ENCODE results near the gene TKFC. TPM values are rescaled to one million over a fixed set of nuclear protein-coding genes. Genes with fewer than 3 reads are reported as not detected.

TKFC gene
- polyA plus RNA-seq, 1 of the 3 experiments (the other 2 are of a cell fraction) = 72.0 TPM

GRCh38 chr11:61333550-61334433, 764 bp downstream of the TKFC start:
- no peaks in the 10 kb centered on the region for H3K9me3 ChIP-seq
- CTCF ChIA-PET = interaction anchor here (0.8 to 7.9 kb wide), 7 partner anchors 24 to 305 kb away, joined by 3 to 300 read pairs (median 6); partner anchors contain the start of genes CYB561A3, TMEM138 and TMEM216
- peaks cover 42% of the 10 kb centered on the region for H3K79me2 ChIP-seq (ENCODE audit: insufficient read depth)
- peak; percentile 36 for DNase-seq
- peaks cover 11 to 21% of the 10 kb centered on the region in 2 experiments for H3K36me3 ChIP-seq (replicated peaks in 1 of 2; ENCODE audit: control insufficient read depth in 1 of 2, insufficient read depth in 2 of 2, low read length in 1 of 2)
- peak overlapping the region; percentile 96 for H3K4me2 ChIP-seq
- H3F3A ChIP-seq (replicated peaks; ENCODE audit: insufficient read depth) = peaks cover 4% of the 10 kb centered on the region
- peak overlapping the region; percentile 92 to 93 for H3K4me3 ChIP-seq (ENCODE audit: low read depth in 2 of 2, low read length in 1 of 2)
- H3K9ac ChIP-seq = peak overlapping the region; percentile 99
- 34% methylated on average over 16 of the region's 19 CpGs for WGBS (ENCODE audit: low lambda C conversion rate)
- H3K27ac ChIP-seq (ENCODE audit: low read depth in 2 of 2, low read length in 1 of 2) = peak overlapping the region; percentile 74 to 96; a peak in 3 of 4 replicates
- H2AFZ ChIP-seq (ENCODE audit: low read depth) = peak overlapping the region; percentile 84
- TF ChIP-seq FOXM1 (IDR thresholded peaks at IDR 0.05; ENCODE audit: low read depth) = no peak
- TF ChIP-seq FOXJ3 (CRISPR knock-in tag; IDR thresholded peaks at IDR 0.05) = no peak
- TF ChIP-seq MEF2A (IDR thresholded peaks at IDR 0.05; ENCODE audit: borderline replicate concordance, low read depth) = no peak
- no peak for TF ChIP-seq MXI1 (IDR thresholded peaks at IDR 0.05; ENCODE audit: low read depth, low read length)
- POLR2A ChIA-PET = interaction anchor here (0.7 to 4.3 kb wide), 7 partner anchors 11 to 96 kb away, joined by 3 to 48 read pairs (median 4); partner anchors contain the start of genes CPSF7, CYB561A3, SDHAF2 and TMEM138
- no peaks in the 10 kb centered on the region for H3K27me3 ChIP-seq (ENCODE audit: insufficient read depth)
- peaks cover 17 to 40% of the 10 kb centered on the region in 2 experiments for H3K4me1 ChIP-seq (ENCODE audit: control insufficient read depth in 1 of 2, insufficient read depth in 2 of 2, low read depth in 1 of 2, low read length in 1 of 2)
- H3K9me2 ChIP-seq = no peaks in the 10 kb centered on the region
- H4K20me1 ChIP-seq (ENCODE audit: insufficient read depth) = peaks cover 20% of the 10 kb centered on the region

GRCh38 chr11:61334434-61335354, 1.7 kb downstream of the TKFC start:
- H3K4me1 ChIP-seq (ENCODE audit: control insufficient read depth in 1 of 2, insufficient read depth in 2 of 2, low read depth in 1 of 2, low read length in 1 of 2) = peaks cover 17 to 40% of the 10 kb centered on the region in 2 experiments
- H3K79me2 ChIP-seq (ENCODE audit: insufficient read depth) = peaks cover 33% of the 10 kb centered on the region
- no peak overlapping the region for H3K9ac ChIP-seq
- H4K20me1 ChIP-seq (ENCODE audit: insufficient read depth) = peaks cover 20% of the 10 kb centered on the region
- TF ChIP-seq POLR2AphosphoS5 (IDR thresholded peaks at IDR 0.05; ENCODE audit: low read depth, low read length) = no peak
- TF ChIP-seq PBX3 (IDR thresholded peaks at IDR 0.05) = no peak
- TF ChIP-seq YY1 (IDR thresholded peaks at IDR 0.05; ENCODE audit: low read depth) = no peak
- no peak for TF ChIP-seq SIN3A (IDR thresholded peaks at IDR 0.05; ENCODE audit: borderline replicate concordance, low read depth, low read length)
- peak; percentile 30; the same call in 1 of the 2 replicates for TF ChIP-seq FOSL2 (IDR thresholded peaks at IDR 0.05; ENCODE audit: borderline replicate concordance, low read depth)
- TF ChIP-seq FOXM1 (IDR thresholded peaks at IDR 0.05; ENCODE audit: low read depth) = no peak
- TF ChIP-seq FOXJ3 (CRISPR knock-in tag; IDR thresholded peaks at IDR 0.05) = no peak
- TF ChIP-seq ZBTB33 (IDR thresholded peaks at IDR 0.05; ENCODE audit: borderline replicate concordance, low read depth) = no peak
- TF ChIP-seq ELF1 (IDR thresholded peaks at IDR 0.05) = no peak
- no peaks in the 10 kb centered on the region for H3K9me3 ChIP-seq
- POLR2A ChIA-PET = interaction anchor here (0.7 to 4.3 kb wide), 7 partner anchors 10 to 95 kb away, joined by 3 to 48 read pairs (median 4); partner anchors contain the start of genes CPSF7, CYB561A3, SDHAF2 and TMEM138
- DNase-seq = no peak
- no peaks in the 10 kb centered on the region for H3K27me3 ChIP-seq (ENCODE audit: insufficient read depth)
- H2AFZ ChIP-seq (ENCODE audit: low read depth) = no peak overlapping the region
- no peak overlapping the region for H3K4me3 ChIP-seq (ENCODE audit: low read depth in 2 of 2, low read length in 1 of 2)
- H3F3A ChIP-seq (replicated peaks; ENCODE audit: insufficient read depth) = no peaks in the 10 kb centered on the region
- H3K9me2 ChIP-seq = no peaks in the 10 kb centered on the region
- 73% methylated on average over 9 of the region's 16 CpGs for WGBS (ENCODE audit: low lambda C conversion rate)
- CTCF ChIA-PET = interaction anchor here (1.5 to 7.9 kb wide), 8 partner anchors 14 to 111 kb away, joined by 3 to 300 read pairs (median 17); partner anchors contain the start of genes CYB561A3, TMEM138 and TMEM216
- H3K4me2 ChIP-seq = 0 out of 2 replicates have a peak overlapping the region, but pooled peaks have one; percentile 96
- H3K27ac ChIP-seq (ENCODE audit: low read depth in 2 of 2, low read length in 1 of 2) = peak overlapping the region in 1 of 2 experiments; percentile 67; a peak in 2 of 4 replicates
- peaks cover 2 to 16% of the 10 kb centered on the region in 2 experiments for H3K36me3 ChIP-seq (replicated peaks in 1 of 2; ENCODE audit: control insufficient read depth in 1 of 2, insufficient read depth in 2 of 2, low read length in 1 of 2)
